ENCODE results near the gene GALK1. TPM values are rescaled to one million over a fixed set of nuclear protein-coding genes. Genes with fewer than 3 reads are reported as not detected.

The GALK1 gene
- total RNA-seq, 2 experiments from 2014 or later: 50.4 to 53.0 TPM

GRCh38 chr17:75806822-75807500 lies 42.0 kb upstream of the GALK1 start:
- Mint-ChIP-seq H3K4me3 (no peak overlapping the region), H3K9me3 (no peaks in the 10 kb centered on the region), H3K27me3 (no peaks in the 10 kb centered on the region), H3K4me1 (peaks cover 6% of the 10 kb centered on the region), H3K36me3 (peaks cover 3% of the 10 kb centered on the region), H3K27ac (no peak overlapping the region)
- POLR2A ChIA-PET: interaction anchor here (1.0 to 1.3 kb wide), 2 partner anchors 16 to 27 kb away, joined by 3 to 5 read pairs; no protein-coding TSS in a partner anchor
- ATAC-seq (ENCODE audit: low read depth): no peak
- DNase-seq: no peak

GRCh38 chr17:75803883-75804282 lies 38.9 kb upstream of the GALK1 start:
- Mint-ChIP-seq H3K4me3 (no peak overlapping the region), H3K4me1 (peaks cover 6% of the 10 kb centered on the region), H3K9me3 (no peaks in the 10 kb centered on the region), H3K36me3 (peaks cover 9% of the 10 kb centered on the region), H3K27me3 (no peaks in the 10 kb centered on the region), H3K27ac (no peak overlapping the region)
- no peak for DNase-seq
- ATAC-seq (ENCODE audit: low read depth): peak; percentile 39
- POLR2A ChIA-PET: interaction anchor here (0.7 to 1.6 kb wide), 5 partner anchors 19 to 28 kb away, joined by 3 to 11 read pairs (median 3); a partner anchor contains a TSS

DNA sequence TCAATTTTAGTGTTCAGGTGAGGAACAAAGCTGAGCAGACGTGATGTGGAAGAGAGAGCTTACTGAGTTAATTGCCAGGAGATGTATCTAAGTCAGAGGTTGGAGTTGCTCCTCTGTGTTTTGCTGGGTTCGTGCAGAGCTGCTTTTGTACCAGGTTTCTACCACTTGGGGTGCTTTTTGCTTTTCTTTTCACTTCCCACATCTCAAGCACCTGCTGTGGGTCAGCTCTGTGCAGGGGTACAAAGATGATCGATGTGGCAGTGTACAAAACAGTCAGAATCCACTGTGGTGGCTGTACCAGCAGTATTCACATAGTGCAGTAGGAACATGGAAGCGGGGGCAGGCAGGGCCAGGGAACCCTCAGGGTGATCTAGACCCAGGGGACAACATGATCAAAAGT lies 34.4 kb upstream of the GALK1 start:
- no peaks in the 10 kb centered on the region for H3K9me3 Mint-ChIP-seq
- H3K27me3 Mint-ChIP-seq: no peaks in the 10 kb centered on the region
- H3K27ac Mint-ChIP-seq: no peak overlapping the region
- no peak overlapping the region for H3K4me3 Mint-ChIP-seq
- POLR2A ChIA-PET: interaction anchor here (0.6 to 1.0 kb wide), 2 partner anchors 11 to 14 kb away, joined by 3 read pairs; no protein-coding TSS in a partner anchor
- ATAC-seq (ENCODE audit: low read depth): no peak
- peaks cover 11% of the 10 kb centered on the region for H3K4me1 Mint-ChIP-seq
- DNase-seq: peak; percentile 5
- H3K36me3 Mint-ChIP-seq: peaks cover 16% of the 10 kb centered on the region

DNA sequence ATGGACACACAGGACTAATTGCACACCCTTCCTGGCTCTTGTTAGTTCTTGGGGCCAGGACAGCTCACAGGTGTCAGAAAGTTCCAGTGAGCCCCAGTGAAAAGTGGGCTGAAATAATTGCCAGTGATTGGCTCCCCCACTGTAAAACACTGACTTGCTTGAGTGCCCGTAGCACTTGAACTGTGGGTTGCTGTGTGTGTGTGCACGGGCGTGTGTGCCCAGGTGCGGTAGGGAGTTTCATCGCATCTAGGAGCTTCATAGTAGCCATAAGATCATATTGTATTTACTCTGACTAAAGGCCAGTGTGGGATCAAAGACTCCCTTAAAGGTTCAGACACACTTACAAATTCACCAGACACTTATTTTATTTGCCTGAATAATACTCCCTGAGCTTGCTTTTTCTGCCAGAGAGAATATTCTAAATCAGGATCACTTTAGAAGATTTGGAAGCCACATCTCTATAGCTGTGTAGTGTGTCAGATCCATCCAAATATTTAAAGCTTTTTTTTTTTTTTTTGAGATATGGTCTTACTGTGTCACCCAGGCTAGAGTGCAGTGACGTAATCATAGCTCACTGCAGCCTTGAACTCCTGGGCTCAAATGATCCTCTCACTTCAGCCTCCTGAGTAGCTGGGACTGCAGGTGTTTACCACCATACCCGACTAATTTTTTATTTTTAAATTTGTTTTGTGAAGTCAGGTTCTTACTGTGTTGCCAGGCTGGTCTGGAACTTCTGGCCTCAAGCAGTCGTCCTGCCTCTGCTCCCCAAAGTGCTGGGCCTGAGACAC lies 31.0 kb upstream of the GALK1 start:
- ATAC-seq (ENCODE audit: low read depth) (no peak), DNase-seq (peak; percentile 0)
- H3K4me3 Mint-ChIP-seq: no peak overlapping the region
- no peaks in the 10 kb centered on the region for H3K27me3 Mint-ChIP-seq
- H3K27ac Mint-ChIP-seq: no peak overlapping the region
- POLR2A ChIA-PET: interaction anchor here (0.6 to 2.1 kb wide), 5 partner anchors 10 to 41 kb away, joined by 4 to 8 read pairs (median 6); no protein-coding TSS in a partner anchor
- peaks cover 16% of the 10 kb centered on the region for H3K36me3 Mint-ChIP-seq
- H3K9me3 Mint-ChIP-seq: no peaks in the 10 kb centered on the region
- peaks cover 16% of the 10 kb centered on the region for H3K4me1 Mint-ChIP-seq

GRCh38 chr17:75793460-75793859 lies 28.5 kb upstream of the GALK1 start:
- peak overlapping the region; percentile 14 for H3K27ac Mint-ChIP-seq
- DNase-seq (no peak), ATAC-seq (ENCODE audit: low read depth) (no peak)
- H3K4me3 Mint-ChIP-seq: no peak overlapping the region
- POLR2A ChIA-PET: no interaction called here
- no peaks in the 10 kb centered on the region for H3K9me3 Mint-ChIP-seq
- no peaks in the 10 kb centered on the region for H3K27me3 Mint-ChIP-seq
- peaks cover 10% of the 10 kb centered on the region for H3K36me3 Mint-ChIP-seq
- H3K4me1 Mint-ChIP-seq: peaks cover 18% of the 10 kb centered on the region

DNA sequence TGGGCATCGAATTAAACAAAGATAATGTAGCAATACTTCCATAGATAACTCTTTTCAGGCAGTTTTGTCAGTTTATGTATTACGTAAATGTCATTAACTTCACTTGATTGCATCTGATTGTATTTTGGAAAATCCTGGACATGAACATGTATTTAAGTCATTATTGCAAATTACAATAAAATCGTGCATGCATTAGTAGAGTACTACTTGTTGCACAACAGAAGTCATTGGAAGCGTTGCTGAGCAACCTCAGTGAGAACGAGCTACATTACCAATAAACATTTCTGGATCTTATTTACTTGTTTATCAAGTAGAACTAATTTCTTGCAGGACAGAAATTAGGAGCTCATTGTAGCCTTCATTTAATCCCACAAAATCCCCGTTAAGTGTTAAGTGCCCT lies 26.3 kb upstream of the GALK1 start:
- H3K27ac Mint-ChIP-seq: no peak overlapping the region
- H3K27me3 Mint-ChIP-seq: no peaks in the 10 kb centered on the region
- ATAC-seq (ENCODE audit: low read depth) (no peak), DNase-seq (no peak)
- H3K4me3 Mint-ChIP-seq: no peak overlapping the region
- H3K4me1 Mint-ChIP-seq: peaks cover 23% of the 10 kb centered on the region
- H3K36me3 Mint-ChIP-seq: peaks cover 8% of the 10 kb centered on the region
- H3K9me3 Mint-ChIP-seq: no peaks in the 10 kb centered on the region
- POLR2A ChIA-PET: interaction anchor here (1.6 kb wide), 2 partner anchors 11 to 15 kb away, joined by 4 to 5 read pairs; a partner anchor contains a TSS

- peak; percentile 57 for ATAC-seq (ENCODE audit: low read depth)
- peak overlapping the region; percentile 99 for H3K27ac Mint-ChIP-seq
Measured at GRCh38 chr17:75785016-75785890, 20.3 kb upstream of the GALK1 start.

DNA sequence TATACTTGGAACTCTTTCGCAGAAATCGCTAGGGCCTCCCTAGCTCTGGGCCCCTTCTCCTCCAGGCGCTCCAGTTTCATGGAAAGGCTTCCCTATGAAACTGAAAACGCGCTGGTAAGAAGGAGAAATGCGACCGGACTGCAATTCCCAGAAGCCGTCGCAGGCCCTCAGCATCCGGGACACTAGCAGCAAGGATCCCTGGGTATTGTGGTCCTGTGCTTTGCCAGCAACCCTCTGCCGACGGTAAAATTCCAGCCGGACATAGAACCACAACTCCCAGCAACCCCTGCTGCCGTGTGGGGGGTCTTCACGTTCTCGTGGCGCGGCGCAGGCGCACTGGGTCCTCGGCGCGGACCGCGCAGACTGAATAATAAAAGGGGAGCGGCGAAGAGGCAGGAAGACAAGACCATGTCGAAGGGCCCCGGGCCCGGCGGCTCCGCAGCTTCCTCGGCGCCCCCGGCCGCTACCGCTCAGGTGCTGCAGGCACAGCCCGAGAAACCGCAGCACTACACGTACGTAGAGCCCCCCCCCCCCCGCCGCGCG lies 19.6 kb upstream of the GALK1 start, which contains the start of gene UNK:
Gene UNK, plus strand, starts transcription at position 334 of the 543 bp plus-strand sequence. Its CDS starts 75 bp downstream, at position 409.
- peak within 1 kb of the TSS; percentile 99 for H3K27ac Mint-ChIP-seq
- H3K27me3 Mint-ChIP-seq: no peaks in the 10 kb centered on the region
- H3K4me3 Mint-ChIP-seq: peak within 1 kb of the TSS; percentile 94
- DNase-seq (peak; percentile 95), ATAC-seq (ENCODE audit: low read depth) (peak; percentile 65)
- no peaks in the 10 kb centered on the region for H3K9me3 Mint-ChIP-seq
- peaks cover 6% of the 10 kb centered on the region for H3K36me3 Mint-ChIP-seq
- H3K4me1 Mint-ChIP-seq: peaks cover 36% of the 10 kb centered on the region
- POLR2A ChIA-PET: interaction anchor here (0.6 to 5.9 kb wide), 13 partner anchors 9 to 493 kb away, joined by 3 to 65 read pairs (median 4); partner anchors contain the start of genes GALK1, RECQL5, SAP30BP and UNC13D

More at GRCh38 chr17:75785016-75785890, 20.3 kb upstream of the GALK1 start:
- Mint-ChIP-seq H3K36me3 (peaks cover 4% of the 10 kb centered on the region), H3K9me3 (no peaks in the 10 kb centered on the region), H3K4me1 (peaks cover 31% of the 10 kb centered on the region), H3K4me3 (peak overlapping the region; percentile 94), H3K27me3 (no peaks in the 10 kb centered on the region)
- POLR2A ChIA-PET: interaction anchor here (0.6 to 5.9 kb wide), 16 partner anchors 10 to 494 kb away, joined by 3 to 65 read pairs (median 6); partner anchors contain the start of genes GALK1, RECQL5, SAP30BP and TRIM47
- peak; percentile 93 for DNase-seq

DNA sequence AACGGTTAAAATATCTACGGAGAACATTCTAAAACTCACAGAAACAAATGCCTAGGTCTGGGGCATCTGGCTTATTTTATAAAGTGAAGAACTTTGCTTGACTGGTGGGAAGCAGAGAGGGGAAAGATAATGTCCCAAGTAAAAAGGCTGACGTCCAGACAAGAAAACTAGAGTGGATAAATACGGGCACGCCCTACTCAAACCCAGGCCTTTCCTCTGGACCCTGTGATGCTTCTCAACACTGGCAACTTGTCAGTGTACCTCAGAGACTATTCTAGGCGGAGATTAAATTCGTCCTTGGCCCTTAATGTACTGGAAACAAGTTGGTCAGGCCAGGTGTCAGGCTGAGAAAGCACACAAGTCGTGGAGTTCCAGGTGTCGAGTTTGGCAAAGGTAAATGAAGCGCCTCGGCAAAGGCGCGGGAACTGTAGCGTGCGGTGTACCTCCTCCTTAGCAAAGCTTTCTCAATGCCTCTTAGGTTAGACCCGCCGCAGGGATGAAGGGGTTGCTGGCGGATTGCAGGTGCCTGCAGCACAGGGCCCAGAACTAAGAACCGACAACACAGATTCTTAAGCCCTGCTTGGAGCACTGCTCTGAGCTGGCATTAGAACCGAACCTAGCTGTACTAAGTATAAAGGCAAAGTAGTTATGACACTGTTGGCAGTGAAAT lies 18.9 kb upstream of the GALK1 start:
- peak overlapping the region; percentile 94 for H3K4me3 Mint-ChIP-seq
- ATAC-seq (ENCODE audit: low read depth): peak; percentile 0
- no peak for DNase-seq
- peak overlapping the region; percentile 99 for H3K27ac Mint-ChIP-seq
- POLR2A ChIA-PET: interaction anchor here (0.6 to 5.9 kb wide), 24 partner anchors 9 to 492 kb away, joined by 3 to 65 read pairs (median 4); partner anchors contain the start of genes GALK1, GRB2, RECQL5 and SAP30BP
- H3K4me1 Mint-ChIP-seq: peaks cover 36% of the 10 kb centered on the region
- H3K36me3 Mint-ChIP-seq: peaks cover 8% of the 10 kb centered on the region
- H3K9me3 Mint-ChIP-seq: no peaks in the 10 kb centered on the region
- no peaks in the 10 kb centered on the region for H3K27me3 Mint-ChIP-seq

DNA sequence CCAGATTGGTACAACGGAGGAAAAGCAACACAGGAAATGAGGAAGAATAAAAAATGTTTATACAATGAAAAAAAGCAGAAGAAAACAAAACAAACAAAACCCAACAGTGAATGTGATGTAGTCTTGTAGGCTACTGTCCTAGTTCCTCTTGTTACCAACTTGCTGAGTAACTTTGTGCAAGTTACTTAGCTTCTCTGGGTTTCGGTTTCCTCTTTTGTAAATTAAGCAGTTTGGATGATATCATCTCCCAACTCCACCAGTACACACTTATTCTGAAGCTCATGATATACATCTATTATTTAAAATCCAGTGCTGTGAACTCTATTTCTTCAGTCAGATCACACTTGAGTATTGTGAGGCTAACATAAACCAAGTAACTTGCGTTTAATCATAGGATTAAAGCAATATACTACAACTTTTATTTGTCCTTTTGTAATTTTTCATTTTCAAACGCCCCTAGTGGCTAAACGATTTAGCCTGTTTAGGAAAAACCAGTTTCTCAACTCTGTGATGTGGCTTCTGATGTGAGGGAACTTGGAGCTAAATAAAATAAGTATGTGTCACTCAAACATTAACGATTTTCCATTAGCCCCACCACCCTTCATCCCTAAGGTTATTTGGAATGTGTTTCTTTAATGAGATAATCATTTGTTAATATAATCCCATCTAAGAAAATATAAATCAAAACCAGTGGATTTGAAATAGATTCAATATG lies 18.2 kb upstream of the GALK1 start:
- H3K4me1 Mint-ChIP-seq: peaks cover 40% of the 10 kb centered on the region
- H3K27ac Mint-ChIP-seq: peak overlapping the region; percentile 99
- POLR2A ChIA-PET: interaction anchor here (0.6 to 5.9 kb wide), 26 partner anchors 8 to 1032 kb away, joined by 3 to 65 read pairs (median 5); partner anchors contain the start of genes GALK1, GRB2, TRIM65 and UNC13D

More for the DNA sequence above, 18.2 kb upstream of the GALK1 start:
- no peak for DNase-seq
- no peaks in the 10 kb centered on the region for H3K27me3 Mint-ChIP-seq
- no peaks in the 10 kb centered on the region for H3K9me3 Mint-ChIP-seq
- peaks cover 15% of the 10 kb centered on the region for H3K36me3 Mint-ChIP-seq
- peak overlapping the region; percentile 94 for H3K4me3 Mint-ChIP-seq
- ATAC-seq (ENCODE audit: low read depth): peak; percentile 20

Data from activated naive CD8-positive, alpha-beta T cell treated with anti-CD3 and anti-CD28 coated beads, Interleukin-2, amount 10 ng/mL, durations not matched to agents 7 days and 5 days (primary cell).